Vagina (tissue), 2 donors: ENCODE results near the gene RAB7B. TPM values are rescaled to one million over a fixed set of nuclear protein-coding genes. Genes with fewer than 3 reads are reported as not detected.

Experiments
- DNase-seq, 2 donors: peaks; one replicate each; pipeline ENCODE4 v3.0.0-alpha.2; 2017; ENCODE audit errors: extremely low spot score in 2 of 2
- H3K27ac ChIP-seq: fragments of 200-600 bp; sonication (generic); one replicate; pipeline ENCODE4 v1.5.1; 2019
- H3K27me3 ChIP-seq: fragments of 200-600 bp; sonication (generic); one replicate; pipeline ENCODE4 v1.5.1; 2019
- H3K36me3 ChIP-seq, 2 donors: fragments of 200-600 bp; sonication (generic); one replicate each; pipeline ENCODE4 v1.5.1; 2017 to 2019
- H3K4me1 ChIP-seq: fragments of 200-600 bp; sonication (generic); one replicate; pipeline ENCODE4 v1.5.1; 2019
- H3K4me3 ChIP-seq, 2 donors: fragments of 200-600 bp; sonication (generic); 1 replicate in 1 of 2; 2 replicates in 1 of 2; pipeline ENCODE4 v1.5.1; 2016 to 2019
- H3K9me3 ChIP-seq: fragments of 200-600 bp; sonication (generic); one replicate; pipeline ENCODE4 v1.5.1; 2019
- POLR2A ChIP-seq, 2 donors: fragments of 450-650 bp; IDR thresholded peaks; one replicate each; pipeline ENCODE4 v1.6.1; 2017; ENCODE audit warnings: antibody characterized with exemption in 2 of 2, mild to moderate bottlenecking in 2 of 2, moderate library complexity in 2 of 2
- POLR2AphosphoS5 ChIP-seq, 2 donors: sonication (generic); formaldehyde crosslinking; IDR thresholded peaks; one replicate each; pipeline ENCODE4 v1.9.0; 2017; ENCODE audit warnings: antibody characterized with exemption in 2 of 2, mild to moderate bottlenecking in 2 of 2, low read depth in 1 of 2; ENCODE audit not compliant: insufficient read depth in 1 of 2
- intact Hi-C: fragments of 100-400 bp; cut with DNase I; formaldehyde crosslinking; loops from one replicate; pipeline ENCODE4 v1.15.1; 2023
- total RNA-seq: library from RNA; depleted of rRNA; stranded (reverse); fragments of >200 nt; gene quantifications from one replicate; pipeline ENCODE4 v1.2.3, GENCODE V29; 2016
- TF ChIP-seq, protein P1 (sequence below), 3 experiments: fragments of 450-650 bp in 2 of 3; fragments of 200-600 bp in 1 of 3; sonication (generic) in 1 of 3; IDR thresholded peaks; one replicate each; pipeline ENCODE4 v1.5.1; 2017 to 2019; ENCODE audit warnings: antibody characterized with exemption in 3 of 3, mild to moderate bottlenecking in 2 of 3, moderate library complexity in 2 of 3

The RAB7B gene
- total RNA-seq, 1 donor from 2014 or later = 6.1 TPM

DNA sequence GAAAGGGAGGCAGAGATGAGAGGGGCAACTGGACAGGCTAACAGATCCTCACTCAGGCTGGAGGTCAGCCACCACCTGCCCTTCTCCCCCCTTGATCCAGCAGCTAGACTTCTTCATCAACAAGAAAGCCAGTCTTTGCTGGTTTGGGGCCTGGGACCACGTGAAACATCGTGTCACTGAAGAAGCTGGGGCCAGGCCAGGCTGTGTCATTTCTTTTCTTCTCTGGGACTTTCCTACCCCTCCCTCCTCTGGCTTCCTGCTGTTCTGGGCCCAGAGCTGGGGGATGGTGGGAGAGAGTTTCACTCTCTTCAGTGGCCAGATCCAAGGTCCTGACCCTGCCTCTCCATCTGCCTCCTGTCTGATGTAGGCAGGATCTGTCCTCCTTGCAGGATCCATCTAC is 41.8 kb downstream of the RAB7B start:
- Histone ChIP-seq H3K36me3 (no peaks in the 10 kb centered on the region), H3K4me1 (peaks cover 6% of the 10 kb centered on the region), H3K9me3 (no peaks in the 10 kb centered on the region), H3K27ac (no peak overlapping the region), H3K4me3 (no peak overlapping the region), H3K27me3 (no peaks in the 10 kb centered on the region)
- TF ChIP-seq POLR2A (IDR thresholded peaks at IDR 0.05) (no peak), POLR2AphosphoS5 (IDR thresholded peaks at IDR 0.05; ENCODE audit: insufficient read depth in 1 of 2, low read depth in 1 of 2) (no peak)
- TF ChIP-seq, protein P1, sequence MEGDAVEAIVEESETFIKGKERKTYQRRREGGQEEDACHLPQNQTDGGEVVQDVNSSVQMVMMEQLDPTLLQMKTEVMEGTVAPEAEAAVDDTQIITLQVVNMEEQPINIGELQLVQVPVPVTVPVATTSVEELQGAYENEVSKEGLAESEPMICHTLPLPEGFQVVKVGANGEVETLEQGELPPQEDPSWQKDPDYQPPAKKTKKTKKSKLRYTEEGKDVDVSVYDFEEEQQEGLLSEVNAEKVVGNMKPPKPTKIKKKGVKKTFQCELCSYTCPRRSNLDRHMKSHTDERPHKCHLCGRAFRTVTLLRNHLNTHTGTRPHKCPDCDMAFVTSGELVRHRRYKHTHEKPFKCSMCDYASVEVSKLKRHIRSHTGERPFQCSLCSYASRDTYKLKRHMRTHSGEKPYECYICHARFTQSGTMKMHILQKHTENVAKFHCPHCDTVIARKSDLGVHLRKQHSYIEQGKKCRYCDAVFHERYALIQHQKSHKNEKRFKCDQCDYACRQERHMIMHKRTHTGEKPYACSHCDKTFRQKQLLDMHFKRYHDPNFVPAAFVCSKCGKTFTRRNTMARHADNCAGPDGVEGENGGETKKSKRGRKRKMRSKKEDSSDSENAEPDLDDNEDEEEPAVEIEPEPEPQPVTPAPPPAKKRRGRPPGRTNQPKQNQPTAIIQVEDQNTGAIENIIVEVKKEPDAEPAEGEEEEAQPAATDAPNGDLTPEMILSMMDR (IDR thresholded peaks at IDR 0.05) = no peak
- no peak for DNase-seq
- intact Hi-C loops = no loop called here

DNA sequence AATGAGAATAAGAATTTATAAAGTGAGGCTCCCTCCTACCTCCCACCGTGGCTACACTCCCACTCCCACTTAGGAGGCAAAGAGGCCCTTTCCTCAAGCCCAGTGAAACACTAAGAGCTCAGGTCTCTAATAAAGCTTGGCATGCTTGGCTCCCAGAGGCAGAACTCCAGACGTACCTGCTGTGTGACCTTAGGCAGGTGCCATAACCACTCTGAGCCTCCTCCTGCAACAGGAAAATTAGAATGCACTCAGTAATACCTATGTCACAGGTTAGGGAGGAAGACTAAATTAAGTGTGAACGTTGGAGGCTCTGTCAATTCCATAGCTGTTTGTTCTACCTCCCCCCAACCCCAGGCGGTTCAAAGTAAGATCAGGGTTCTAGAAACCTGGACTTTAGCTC is 43.4 kb downstream of the RAB7B start:
- no peak for TF ChIP-seq POLR2AphosphoS5 (IDR thresholded peaks at IDR 0.05; ENCODE audit: insufficient read depth in 1 of 2, low read depth in 1 of 2)
- TF ChIP-seq, protein P1 (IDR thresholded peaks at IDR 0.05) = no peak
- H3K27me3 ChIP-seq = no peaks in the 10 kb centered on the region
- H3K4me3 ChIP-seq = no peak overlapping the region

DNA sequence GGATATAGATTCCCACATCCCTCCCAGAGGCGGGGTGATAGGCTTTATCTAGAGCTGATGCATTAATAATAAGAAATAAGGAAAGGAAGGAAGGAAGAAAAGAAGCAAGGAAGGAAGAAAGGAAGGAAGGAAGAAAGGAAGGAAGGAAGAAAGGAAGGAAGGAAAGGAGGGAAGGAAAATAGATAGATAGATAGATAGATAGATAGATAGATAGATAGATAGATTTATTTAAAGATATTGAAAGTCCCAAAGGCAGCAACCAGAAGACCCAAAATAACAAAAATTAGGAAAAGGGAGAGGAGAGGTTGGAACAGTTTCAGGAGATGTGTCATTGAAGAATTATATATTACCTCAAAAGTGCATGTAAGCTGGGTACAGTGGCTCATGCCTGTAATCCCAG is 47.7 kb downstream of the RAB7B start:
- intact Hi-C loops = no loop called here
- Histone ChIP-seq H3K4me3 (no peak overlapping the region), H3K27me3 (no peaks in the 10 kb centered on the region), H3K4me1 (peaks cover 12% of the 10 kb centered on the region), H3K9me3 (no peaks in the 10 kb centered on the region), H3K27ac (no peak overlapping the region), H3K36me3 (no peaks in the 10 kb centered on the region)
- no peak for DNase-seq
- no peak for TF ChIP-seq POLR2A (IDR thresholded peaks at IDR 0.05)
- TF ChIP-seq, protein P1 (IDR thresholded peaks at IDR 0.05) = no peak
- no peak for TF ChIP-seq POLR2AphosphoS5 (IDR thresholded peaks at IDR 0.05; ENCODE audit: insufficient read depth in 1 of 2, low read depth in 1 of 2)

More for the DNA sequence above, 43.4 kb downstream of the RAB7B start:
- Histone ChIP-seq H3K27ac (no peak overlapping the region), H3K36me3 (no peaks in the 10 kb centered on the region), H3K4me1 (peaks cover 6% of the 10 kb centered on the region), H3K9me3 (no peaks in the 10 kb centered on the region)
- DNase-seq = no peak
- intact Hi-C loops = no loop called here

DNA sequence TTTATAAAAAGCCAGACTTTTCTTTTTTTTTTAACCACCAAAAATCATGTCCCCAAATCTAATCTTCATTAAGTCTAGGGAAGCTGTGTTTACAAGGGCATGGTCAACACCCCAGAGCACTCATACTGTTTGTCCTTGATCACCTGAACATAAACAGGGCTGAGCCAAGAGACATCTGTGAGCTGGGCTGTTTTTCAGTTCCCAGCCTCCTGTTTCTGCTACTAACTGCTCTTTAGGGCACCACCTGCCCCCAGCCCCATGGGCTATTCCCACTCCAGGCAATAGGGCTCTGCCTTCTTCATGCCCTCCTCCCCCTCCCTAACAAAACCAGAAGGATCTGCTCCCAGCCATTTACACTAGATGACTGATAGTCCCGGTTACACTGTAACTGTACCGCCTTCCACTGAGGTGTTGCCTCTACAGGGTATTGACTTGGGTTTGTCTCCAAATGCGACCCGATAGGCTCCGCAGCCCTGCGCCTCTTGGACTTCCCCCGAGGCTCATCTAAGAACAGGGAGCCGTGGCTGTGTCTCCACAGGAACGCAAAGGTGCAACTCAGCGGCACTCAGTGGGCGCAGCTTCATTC is 48.3 kb downstream of the RAB7B start:
- TF ChIP-seq POLR2AphosphoS5 (IDR thresholded peaks at IDR 0.05; ENCODE audit: insufficient read depth in 1 of 2, low read depth in 1 of 2) = no peak
- TF ChIP-seq, protein P1 (IDR thresholded peaks at IDR 0.05) = no peak
- no peak for TF ChIP-seq POLR2A (IDR thresholded peaks at IDR 0.05)
- Histone ChIP-seq H3K4me3 (no peak overlapping the region), H3K36me3 (no peaks in the 10 kb centered on the region), H3K27me3 (no peaks in the 10 kb centered on the region), H3K9me3 (no peaks in the 10 kb centered on the region), H3K4me1 (peaks cover 18% of the 10 kb centered on the region), H3K27ac (no peak overlapping the region)
- intact Hi-C loops = no loop called here
- DNase-seq = no peak

DNA sequence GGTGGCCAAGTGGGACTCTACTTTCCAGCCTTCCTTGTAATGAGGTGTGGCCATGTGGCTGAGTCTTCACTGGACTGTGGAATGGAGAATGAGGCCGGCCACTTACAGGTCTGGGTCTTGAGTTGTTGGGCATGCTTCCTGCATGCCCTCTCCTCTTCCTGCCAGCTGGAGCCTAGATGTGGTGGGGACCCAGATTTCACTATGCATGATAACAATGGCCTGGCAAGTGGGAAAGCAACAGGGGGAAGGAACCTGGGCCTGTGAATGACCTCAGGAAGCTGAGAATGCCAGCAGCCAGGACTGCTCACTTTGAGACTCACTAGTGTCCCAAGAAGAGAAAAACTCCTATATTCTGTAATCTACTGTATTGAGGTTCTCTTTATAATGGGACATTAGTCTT is 51.4 kb downstream of the RAB7B start:
- no peak for DNase-seq
- peaks cover 27% of the 10 kb centered on the region for H3K4me1 ChIP-seq
- intact Hi-C loops = no loop called here
- no peak overlapping the region for H3K27ac ChIP-seq
- no peaks in the 10 kb centered on the region for H3K9me3 ChIP-seq
- H3K27me3 ChIP-seq = no peaks in the 10 kb centered on the region
- no peaks in the 10 kb centered on the region for H3K36me3 ChIP-seq
- no peak overlapping the region for H3K4me3 ChIP-seq
- TF ChIP-seq, protein P1 (IDR thresholded peaks at IDR 0.05) = no peak
- TF ChIP-seq POLR2AphosphoS5 (IDR thresholded peaks at IDR 0.05; ENCODE audit: insufficient read depth in 1 of 2, low read depth in 1 of 2) (no peak), POLR2A (IDR thresholded peaks at IDR 0.05) (no peak)
